ENCODE measurements around the gene HSPB8.

- TF ChIP-seq POLR2AphosphoS5 (IDR thresholded peaks at IDR 0.05; ENCODE audit: borderline replicate concordance, low read depth, low read length) (no peak), EZH2 (IDR thresholded peaks at IDR 0.05) (no peak)
Measured at GRCh38 chr12:119169150-119169549, 9.6 kb upstream of the HSPB8 start.
